BE2C (cell line): ENCODE results near the gene RNF214.
"Not testable (repeated sequence)": the region's sequence is repeated elsewhere in the genome, so short reads cannot be mapped to it uniquely, and the experiment has no call there.

Source experiments
- DNase-seq: peaks from one replicate; pipeline ENCODE4 v3.0.0-alpha.2; 2020
- H3K27me3 ChIP-seq: fragments of 250-450 bp; sonication (Bioruptor Pico); 2 replicates; pipeline ENCODE4 v1.5.1; 2020; ENCODE audit warnings: mild to moderate bottlenecking
- H3K36me3 ChIP-seq: fragments of 250-450 bp; sonication (Bioruptor Pico); 2 replicates; pipeline ENCODE4 v1.5.1; 2020; ENCODE audit warnings: mild to moderate bottlenecking
- H3K4me1 ChIP-seq: fragments of 250-450 bp; sonication (Bioruptor Pico); 2 replicates; pipeline ENCODE4 v1.5.1; 2020
- H3K4me3 ChIP-seq: 2 replicates; pipeline ENCODE4 v1.5.1; 2011; ENCODE audit warnings: low read depth, low read length
- H3K9me3 ChIP-seq: fragments of 250-450 bp; sonication (Bioruptor Pico); 2 replicates; pipeline ENCODE4 v1.5.1; 2020
- TF ChIP-seq, protein P1 (sequence below): IDR thresholded peaks from 2 replicates; pipeline ENCODE4 v1.5.1; 2012; ENCODE audit warnings: mild to moderate bottlenecking, low read depth, low read length

RNF214 gene

DNA sequence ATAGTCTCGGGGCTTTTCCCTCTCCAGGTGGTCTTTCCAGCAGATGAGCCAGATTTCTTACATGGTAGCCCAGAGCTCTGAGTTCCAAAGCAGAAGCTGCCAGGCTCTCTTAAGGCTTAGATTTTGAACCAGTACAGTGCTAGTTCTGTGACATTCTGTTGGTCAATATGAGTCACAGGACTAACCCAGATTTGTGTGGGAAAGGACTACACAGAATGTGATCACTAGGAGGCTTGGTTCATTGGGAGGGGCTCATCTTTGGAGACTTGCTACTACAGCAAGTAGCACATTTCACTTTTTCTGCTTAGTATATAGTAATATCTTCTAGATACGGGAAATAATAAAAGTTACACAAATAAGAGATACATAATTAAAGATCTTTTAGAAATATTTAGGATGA lies 24.1 kb downstream of the RNF214 start:
- Histone ChIP-seq H3K4me3 (no peak overlapping the region), H3K27me3 (no peaks in the 10 kb centered on the region), H3K4me1 (no peaks in the 10 kb centered on the region), H3K9me3 (no peaks in the 10 kb centered on the region), H3K36me3 (peaks cover 9% of the 10 kb centered on the region)
- DNase-seq: no peak
- TF ChIP-seq, protein P1, sequence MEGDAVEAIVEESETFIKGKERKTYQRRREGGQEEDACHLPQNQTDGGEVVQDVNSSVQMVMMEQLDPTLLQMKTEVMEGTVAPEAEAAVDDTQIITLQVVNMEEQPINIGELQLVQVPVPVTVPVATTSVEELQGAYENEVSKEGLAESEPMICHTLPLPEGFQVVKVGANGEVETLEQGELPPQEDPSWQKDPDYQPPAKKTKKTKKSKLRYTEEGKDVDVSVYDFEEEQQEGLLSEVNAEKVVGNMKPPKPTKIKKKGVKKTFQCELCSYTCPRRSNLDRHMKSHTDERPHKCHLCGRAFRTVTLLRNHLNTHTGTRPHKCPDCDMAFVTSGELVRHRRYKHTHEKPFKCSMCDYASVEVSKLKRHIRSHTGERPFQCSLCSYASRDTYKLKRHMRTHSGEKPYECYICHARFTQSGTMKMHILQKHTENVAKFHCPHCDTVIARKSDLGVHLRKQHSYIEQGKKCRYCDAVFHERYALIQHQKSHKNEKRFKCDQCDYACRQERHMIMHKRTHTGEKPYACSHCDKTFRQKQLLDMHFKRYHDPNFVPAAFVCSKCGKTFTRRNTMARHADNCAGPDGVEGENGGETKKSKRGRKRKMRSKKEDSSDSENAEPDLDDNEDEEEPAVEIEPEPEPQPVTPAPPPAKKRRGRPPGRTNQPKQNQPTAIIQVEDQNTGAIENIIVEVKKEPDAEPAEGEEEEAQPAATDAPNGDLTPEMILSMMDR: no peak

DNA sequence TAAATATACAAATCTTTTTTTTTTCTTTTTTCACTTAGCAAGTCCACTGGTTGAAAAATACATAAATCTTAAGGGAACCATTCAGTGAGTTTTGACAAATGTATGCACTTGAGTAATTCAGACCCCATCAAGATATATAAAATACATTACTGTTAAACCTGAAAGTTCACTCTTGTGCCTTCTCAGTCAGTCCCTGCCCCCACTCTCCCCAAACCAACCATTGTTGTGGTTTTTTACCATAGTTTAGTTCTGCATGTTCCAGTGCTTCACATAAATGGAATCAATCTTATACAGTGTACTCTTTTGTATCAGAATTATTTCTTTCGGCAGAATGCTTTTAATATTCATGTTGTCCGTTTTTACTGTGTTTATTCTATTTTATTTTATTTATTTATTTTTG lies 26.1 kb downstream of the RNF214 start:
- peaks cover 17% of the 10 kb centered on the region for H3K36me3 ChIP-seq
- DNase-seq: no peak
- H3K9me3 ChIP-seq: no peaks in the 10 kb centered on the region
- no peak overlapping the region for H3K4me3 ChIP-seq
- H3K4me1 ChIP-seq: no peaks in the 10 kb centered on the region
- no peaks in the 10 kb centered on the region for H3K27me3 ChIP-seq
- TF ChIP-seq, protein P1: no peak

DNA sequence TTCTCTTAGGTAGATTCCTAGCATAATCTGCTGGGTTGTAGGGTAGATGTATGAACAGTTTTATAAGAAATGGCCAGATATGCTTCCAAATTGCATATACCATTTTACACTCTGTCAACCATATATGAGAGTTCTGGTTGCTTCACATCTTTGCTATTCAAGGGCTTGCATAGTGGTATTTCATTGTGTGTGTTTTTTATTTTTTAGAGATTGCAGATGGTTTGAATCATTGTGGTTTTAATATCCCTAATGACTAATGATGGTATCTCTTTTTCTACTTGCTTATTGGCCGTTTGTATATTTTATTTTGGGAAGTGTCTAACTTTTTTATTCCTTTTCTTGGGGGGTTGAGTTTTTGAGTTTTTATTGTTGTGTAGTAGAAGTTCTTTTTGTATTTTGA lies 26.9 kb downstream of the RNF214 start:
- H3K4me1 ChIP-seq: no peaks in the 10 kb centered on the region
- DNase-seq: no peak
- H3K36me3 ChIP-seq: peaks cover 17% of the 10 kb centered on the region
- H3K9me3 ChIP-seq: no peaks in the 10 kb centered on the region
- TF ChIP-seq, protein P1: no peak
- H3K27me3 ChIP-seq: no peaks in the 10 kb centered on the region
- H3K4me3 ChIP-seq: no peak overlapping the region

DNA sequence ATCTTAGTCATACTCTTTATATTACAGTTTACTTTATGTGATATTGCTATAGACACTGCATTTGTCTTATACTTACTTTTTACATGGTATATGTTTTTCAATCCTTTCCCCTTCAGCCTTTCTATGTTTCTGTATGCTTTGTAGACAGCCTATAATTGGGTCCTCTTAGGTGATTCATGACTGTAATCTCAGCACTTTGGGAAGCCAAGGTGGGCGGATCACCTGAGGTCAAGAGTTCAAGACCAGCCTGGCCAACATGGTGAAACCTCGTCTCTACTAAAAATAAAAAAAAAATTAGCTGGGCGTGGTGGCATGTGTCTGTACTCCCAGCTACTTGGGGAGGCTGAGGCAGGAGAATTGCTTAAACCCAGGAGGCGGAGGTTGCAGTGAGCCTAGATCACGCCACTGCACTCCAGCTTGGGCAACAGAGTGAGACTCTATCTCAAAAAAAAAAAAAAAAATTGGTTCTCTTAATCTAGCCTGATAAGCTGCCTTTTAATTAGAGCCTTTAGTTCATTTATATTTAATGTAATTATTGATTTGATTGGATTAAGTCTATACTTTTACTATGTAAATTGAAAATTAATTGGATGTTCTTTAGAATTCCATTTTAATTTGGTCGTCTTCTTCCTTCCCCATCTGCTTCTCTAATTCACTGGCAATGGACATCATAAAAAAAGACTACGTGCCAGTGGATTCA lies 32.3 kb downstream of the RNF214 start:
- not testable (repeated sequence) for H3K4me1 ChIP-seq

DNA sequence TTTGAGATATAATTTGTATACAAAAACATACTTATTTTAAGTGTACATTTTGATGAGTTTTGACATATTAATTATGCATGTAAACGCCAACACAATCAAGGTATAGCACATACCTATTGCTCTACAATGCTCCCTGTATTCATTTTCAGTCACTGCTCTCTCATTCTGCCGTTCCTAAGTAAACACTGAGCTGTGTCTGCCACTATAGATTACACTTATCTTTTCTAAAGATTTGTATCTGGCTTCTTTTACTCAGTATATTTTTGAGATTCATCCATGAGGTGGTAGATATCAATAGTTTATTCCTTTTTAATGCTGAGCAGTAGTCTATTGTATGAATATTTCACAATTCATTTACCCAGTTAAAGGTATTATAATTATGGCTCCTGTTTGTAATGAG lies 33.3 kb downstream of the RNF214 start:
- H3K4me3 ChIP-seq: no peak overlapping the region
- DNase-seq: no peak
- no peaks in the 10 kb centered on the region for H3K4me1 ChIP-seq
- no peaks in the 10 kb centered on the region for H3K9me3 ChIP-seq
- TF ChIP-seq, protein P1: no peak
- H3K27me3 ChIP-seq: no peaks in the 10 kb centered on the region
- H3K36me3 ChIP-seq: peaks cover 13% of the 10 kb centered on the region

More for the DNA sequence above, 32.3 kb downstream of the RNF214 start:
- H3K27me3 ChIP-seq, DNase-seq, H3K9me3 ChIP-seq, H3K4me3 ChIP-seq: not testable (repeated sequence)
- peaks cover 13% of the 10 kb centered on the region for H3K36me3 ChIP-seq

DNA sequence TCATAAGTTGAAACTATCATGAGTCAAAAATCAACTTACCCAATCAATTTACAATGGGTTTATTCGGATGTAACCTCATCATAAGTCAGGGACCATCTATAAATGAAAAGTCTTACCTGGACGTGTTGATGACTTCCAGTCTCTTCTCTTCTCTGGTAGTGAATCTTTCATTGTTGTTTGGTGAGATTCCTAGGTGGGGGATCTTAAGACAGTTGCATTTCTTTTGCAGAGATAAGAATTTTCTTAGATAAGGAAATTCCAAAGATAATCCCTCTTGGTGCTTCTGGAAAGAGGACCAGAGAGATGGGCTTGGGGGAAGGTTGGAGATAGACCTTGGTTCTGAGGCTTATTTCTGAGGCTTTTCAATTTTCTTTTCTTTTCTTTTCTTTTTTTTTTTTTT lies 37.4 kb downstream of the RNF214 start:
- Histone ChIP-seq H3K27me3 (no peaks in the 10 kb centered on the region), H3K9me3 (no peaks in the 10 kb centered on the region), H3K36me3 (peaks cover 3% of the 10 kb centered on the region), H3K4me1 (no peaks in the 10 kb centered on the region), H3K4me3 (no peak overlapping the region)
- TF ChIP-seq, protein P1: no peak
- no peak for DNase-seq
